G401.6 (cell line): ENCODE measurements around the gene PBRM1.

Source experiments
- FAIRE-seq: peaks from 2 replicates; lab custom pipeline; 2012; peaks lifted over from hg19 to GRCh38; lab: Jason Lieb, UNC

PBRM1 gene

GRCh38 chr3:52509753-52510328, 175.9 kb downstream of the PBRM1 start:
- no peak for FAIRE-seq

GRCh38 chr3:52507359-52507758, 178.4 kb downstream of the PBRM1 start:
- FAIRE-seq = no peak

DNA sequence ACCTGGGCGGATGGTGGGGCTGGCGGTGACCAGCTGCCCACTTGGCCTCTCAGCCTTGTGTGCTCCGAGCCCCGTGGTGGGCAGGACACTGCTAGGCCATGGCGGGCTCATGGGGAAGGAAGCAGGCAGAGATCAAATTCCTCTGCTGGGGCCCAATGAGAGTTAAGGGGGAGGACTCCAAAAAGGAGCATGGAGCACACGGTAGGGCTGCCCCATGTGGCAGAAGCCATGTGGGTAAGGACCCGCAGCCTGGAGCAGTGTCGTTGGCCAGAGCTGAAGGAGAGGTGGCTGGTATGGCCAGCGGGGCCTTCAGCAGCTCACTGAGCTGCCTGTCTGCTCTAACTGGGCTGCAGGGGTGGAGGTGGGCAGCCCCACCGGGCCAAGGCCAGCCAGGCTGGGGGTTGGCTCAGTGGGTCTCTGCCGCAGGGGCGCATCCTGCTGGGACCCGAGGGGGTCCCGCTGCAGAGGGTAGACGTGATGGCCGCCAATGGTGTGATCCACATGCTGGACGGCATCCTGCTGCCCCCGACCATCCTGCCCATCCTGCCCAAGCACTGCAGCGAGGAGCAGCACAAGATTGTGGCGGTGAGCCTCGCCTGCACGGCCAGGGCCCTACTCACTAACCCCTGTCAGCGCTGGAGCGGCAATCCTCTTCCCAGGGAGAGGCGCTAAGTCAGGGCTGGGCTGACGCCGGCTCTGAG, 179.3 kb downstream of the PBRM1 start:
- no peak for FAIRE-seq

- FAIRE-seq = no peak
Observed at GRCh38 chr3:52504977-52505376, 180.7 kb downstream of the PBRM1 start.

- no peak for FAIRE-seq
Observed at GRCh38 chr3:52503788-52504424, 181.8 kb downstream of the PBRM1 start.

DNA sequence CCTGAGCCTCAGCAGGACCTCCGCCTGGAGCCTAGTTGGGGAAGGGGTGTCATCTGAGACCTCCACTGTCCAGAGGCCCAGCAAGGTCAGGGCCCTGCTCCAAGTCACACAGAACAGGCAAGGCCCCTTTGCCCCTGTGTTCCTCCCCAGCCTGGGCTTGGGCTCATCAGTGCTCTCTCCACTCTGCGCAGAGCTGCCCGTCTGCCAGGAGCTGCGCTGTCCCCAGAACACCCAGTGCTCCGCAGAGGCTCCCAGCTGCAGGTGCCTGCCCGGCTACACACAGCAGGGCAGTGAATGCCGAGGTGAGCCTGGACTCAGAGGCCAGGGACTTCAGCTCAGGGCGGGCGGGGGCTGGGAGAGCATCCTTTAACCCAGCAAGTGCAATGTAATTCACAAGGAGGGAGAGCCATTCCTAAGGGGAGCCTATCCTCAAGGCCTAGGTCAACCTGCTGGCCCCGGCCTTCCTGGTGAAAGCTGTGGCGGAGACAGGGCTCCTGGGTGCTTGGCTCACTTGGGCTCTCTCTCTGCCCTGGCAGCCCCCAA, 182.8 kb downstream of the PBRM1 start:
- no peak for FAIRE-seq

- no peak for FAIRE-seq
Observed at GRCh38 chr3:52502001-52502400, 183.7 kb downstream of the PBRM1 start.

GRCh38 chr3:52501046-52501445, 184.7 kb downstream of the PBRM1 start:
- no peak for FAIRE-seq

DNA sequence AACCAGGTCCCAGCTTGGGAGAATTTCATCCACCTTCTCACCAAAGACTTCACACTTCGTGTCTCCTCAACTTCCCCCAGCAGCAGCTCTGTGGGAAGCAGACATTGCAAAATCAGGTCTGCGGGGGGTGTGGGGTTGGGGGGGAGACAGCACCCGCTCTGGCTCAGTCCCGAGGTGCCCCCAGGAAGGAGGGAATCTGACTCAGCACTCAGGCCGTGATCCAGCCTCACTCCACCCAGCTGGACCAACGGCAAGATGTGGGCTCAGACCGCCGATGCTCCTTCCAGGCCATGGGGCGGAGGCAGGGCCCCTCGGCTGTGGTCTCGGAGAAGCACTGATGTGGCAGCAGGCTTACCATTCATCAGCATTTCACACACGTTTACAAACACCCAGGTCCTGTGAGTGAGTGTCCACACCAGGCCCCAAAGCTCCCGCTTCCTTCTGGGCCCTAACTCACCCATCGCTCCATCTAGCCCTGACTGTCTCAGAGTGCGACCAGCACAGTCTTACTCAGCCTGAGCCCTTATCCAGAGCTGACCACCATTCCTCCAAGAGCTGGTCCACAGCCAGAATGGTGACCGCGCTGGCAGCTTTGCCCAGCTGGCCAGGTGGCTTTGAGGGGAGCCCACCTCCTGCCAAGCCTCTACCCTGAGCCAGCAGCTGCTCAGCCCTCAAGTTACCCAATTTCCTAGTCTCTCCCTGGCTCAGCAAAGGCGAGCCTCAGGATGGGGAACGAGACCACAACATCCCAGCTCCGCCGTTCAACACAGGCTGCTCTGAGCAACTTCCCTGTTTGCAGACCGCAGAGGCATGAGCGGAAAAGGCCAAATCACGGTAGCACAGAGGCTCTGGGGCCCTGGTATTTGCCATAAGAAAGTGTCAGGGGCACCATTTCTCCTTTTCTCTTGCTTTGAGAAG, 187.3 kb downstream of the PBRM1 start:
- FAIRE-seq = no peak

- FAIRE-seq = no peak
Observed at GRCh38 chr3:52495777-52496602, 189.7 kb downstream of the PBRM1 start.
